ENCODE results near the gene EIF1B. TPM values are rescaled to one million over a fixed set of nuclear protein-coding genes. Genes with fewer than 3 reads are reported as not detected.

EIF1B gene
- total and polyA plus RNA-seq, 10 of the 15 experiments (the other 5 are each of a cell fraction or from before 2014, with no cell fraction given) = 15.4 to 75.6 (median 43.2) TPM

DNA sequence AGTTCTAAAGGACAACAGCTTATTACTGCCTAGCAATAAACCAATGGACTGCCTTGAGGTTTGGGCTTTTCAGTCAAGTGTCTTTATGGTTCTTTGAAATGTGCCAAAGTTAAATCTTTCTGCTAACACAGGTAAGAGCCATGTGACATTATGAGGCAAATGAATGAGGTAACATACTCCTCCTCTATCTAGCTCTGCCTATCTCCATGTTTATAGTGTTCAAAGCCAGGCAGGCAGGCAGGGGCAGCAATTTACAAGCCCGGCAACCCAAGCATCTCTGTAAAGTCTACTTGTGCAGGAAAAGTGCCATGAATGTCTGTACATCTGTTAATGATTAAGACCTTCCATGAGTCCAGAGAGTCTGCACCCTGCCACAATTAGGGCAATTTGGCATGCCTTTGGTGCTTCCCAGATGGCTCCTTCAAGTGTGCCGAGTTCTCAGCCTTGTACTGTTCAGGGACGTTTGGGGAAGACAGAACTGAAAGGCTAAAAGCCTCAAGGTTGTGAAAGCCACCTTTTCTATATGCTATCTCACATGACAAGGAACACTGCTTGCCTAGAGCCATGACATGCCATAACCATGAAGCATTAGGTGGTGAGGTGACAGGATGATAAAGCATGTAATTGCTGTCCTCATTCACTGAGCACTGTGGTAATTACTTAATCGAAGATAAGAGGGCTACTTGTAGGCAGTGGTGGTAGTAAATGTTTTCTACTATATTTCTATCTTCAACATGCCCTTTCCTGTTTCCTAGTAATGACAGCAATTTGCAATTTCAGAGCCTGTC lies 41.4 kb upstream of the EIF1B start:
- CTCF ChIA-PET = interaction anchor here (1.0 kb wide), 2 partner anchors 14 to 76 kb away, joined by 3 to 4 read pairs; no protein-coding TSS in a partner anchor
- no TSS peak for BruUV-seq (replicated peaks)
- in situ Hi-C loops (cut with MboI) = no loop called here

DNA sequence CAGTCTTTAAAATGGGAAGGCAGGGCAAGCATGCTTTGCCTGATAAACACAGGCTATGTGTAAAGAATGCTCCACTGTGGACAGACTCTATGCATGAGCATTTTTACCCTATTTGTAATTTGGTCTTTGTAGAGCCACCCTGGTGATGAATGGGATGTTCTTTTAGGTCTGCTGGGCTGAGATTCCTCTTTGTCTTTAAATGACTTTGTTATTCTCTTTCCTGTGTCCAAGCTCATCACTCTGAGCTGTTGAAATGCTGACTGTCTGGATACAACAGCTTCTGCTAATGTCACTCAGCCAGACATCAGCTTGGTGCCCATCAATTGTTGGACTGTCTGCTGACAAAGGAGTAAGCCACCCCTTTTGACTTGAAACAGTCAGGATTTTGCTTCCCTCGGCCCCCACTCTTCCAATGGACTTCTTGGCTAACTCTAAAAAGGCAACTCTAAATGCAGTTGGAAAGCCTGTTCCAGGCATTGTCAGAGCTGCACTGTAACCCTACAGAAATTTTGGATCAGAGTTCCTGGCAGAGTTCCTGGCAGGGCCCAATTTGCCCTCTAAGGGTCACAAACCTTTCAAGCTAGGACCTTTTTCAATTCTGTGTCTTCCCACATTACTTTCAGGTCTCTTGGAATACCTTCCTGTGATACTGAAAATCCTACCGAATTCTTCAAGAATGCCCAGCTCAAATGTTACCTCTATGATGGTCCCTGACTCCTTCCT lies 40.5 kb upstream of the EIF1B start:
- ChIA-PET CTCF (no interaction called here), POLR2A (no interaction called here), RAD21 (ENCODE audit: unreplicated experiment) (no interaction called here), SMC1A (ENCODE audit: uncharacterized antibody, unreplicated experiment) (no interaction called here)
- no peaks in the 10 kb centered on the region for H3K36me3 ChIP-seq (ENCODE audit: control insufficient read depth in 2 of 2, insufficient read depth in 2 of 2, low read length in 1 of 2)
- no peaks in the 10 kb centered on the region for H3K27me3 ChIP-seq (replicated peaks in 1 of 2; ENCODE audit: control insufficient read depth in 2 of 2, insufficient read depth in 2 of 2, low read length in 1 of 2)
- no TSS peak for BruUV-seq (replicated peaks)
- in situ Hi-C loops (cut with MboI) = no loop called here
- no peak overlapping the region for H2AFZ ChIP-seq (ENCODE audit: control insufficient read depth, low read depth, low read length)
- DNase-seq (ENCODE audit: low read depth, low spot score) (no peak), FAIRE-seq (no peak), ATAC-seq (no peak)
- H4K20me1 ChIP-seq (ENCODE audit: control insufficient read depth, insufficient read depth) = no peaks in the 10 kb centered on the region
- H3K4me1 ChIP-seq (ENCODE audit: control insufficient read depth, insufficient read depth, low read length) = no peaks in the 10 kb centered on the region
- no peaks in the 10 kb centered on the region for H3K79me2 ChIP-seq (ENCODE audit: control insufficient read depth, insufficient read depth, low read length)
- WGBS (ENCODE audit: insufficient coverage, insufficient replicate concordance, low lambda C conversion rate, missing lambda C conversion rate) = 35% methylated on average over 2 of the region's 2 CpGs
- no peaks in the 10 kb centered on the region for H3K9me3 ChIP-seq (replicated peaks; ENCODE audit: control insufficient read depth, insufficient read depth, low read length)
- intact Hi-C loops (cut with micrococcal nuclease; ENCODE audit: unreplicated experiment) = no loop called here
- H3K27ac ChIP-seq (ENCODE audit: control insufficient read depth, insufficient read depth) = no peak overlapping the region
- no peak overlapping the region for H3K4me3 ChIP-seq
- H3K9ac ChIP-seq (ENCODE audit: control insufficient read depth, insufficient read depth, low read length) = no peak overlapping the region
- no peak for TF ChIP-seq ETV6 (conservative IDR thresholded peaks at IDR 0.05 in 1 of 2, IDR thresholded peaks at IDR 0.05 in 1 of 2; ENCODE audit: borderline replicate concordance in 1 of 2, low read depth in 1 of 2)
- no peak for TF ChIP-seq RCOR1 (conservative IDR thresholded peaks at IDR 0.05; ENCODE audit: low read depth, low read length)
- no peak for TF ChIP-seq MXI1 (IDR thresholded peaks at IDR 0.05; ENCODE audit: low read depth, low read length)
- TF ChIP-seq, protein P1, sequence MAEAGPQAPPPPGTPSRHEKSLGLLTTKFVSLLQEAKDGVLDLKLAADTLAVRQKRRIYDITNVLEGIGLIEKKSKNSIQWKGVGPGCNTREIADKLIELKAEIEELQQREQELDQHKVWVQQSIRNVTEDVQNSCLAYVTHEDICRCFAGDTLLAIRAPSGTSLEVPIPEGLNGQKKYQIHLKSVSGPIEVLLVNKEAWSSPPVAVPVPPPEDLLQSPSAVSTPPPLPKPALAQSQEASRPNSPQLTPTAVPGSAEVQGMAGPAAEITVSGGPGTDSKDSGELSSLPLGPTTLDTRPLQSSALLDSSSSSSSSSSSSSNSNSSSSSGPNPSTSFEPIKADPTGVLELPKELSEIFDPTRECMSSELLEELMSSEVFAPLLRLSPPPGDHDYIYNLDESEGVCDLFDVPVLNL (IDR thresholded peaks at IDR 0.05; ENCODE audit: low read depth, low read length) = no peak
- no peak for TF ChIP-seq MTA2 (IDR thresholded peaks at IDR 0.05; ENCODE audit: low read depth)
- no peak overlapping the region for H3K4me2 ChIP-seq (ENCODE audit: control insufficient read depth, insufficient read depth)

More for the DNA sequence above, 41.4 kb upstream of the EIF1B start:
- ChIA-PET SMC1A (ENCODE audit: uncharacterized antibody, unreplicated experiment) (no interaction called here), POLR2A (no interaction called here), RAD21 (ENCODE audit: unreplicated experiment) (interaction anchor here (0.9 kb wide), 1 partner anchor 76 kb away, joined by 3 read pairs; no protein-coding TSS in a partner anchor)
- FAIRE-seq (no peak), ATAC-seq (no peak), DNase-seq (ENCODE audit: low read depth, low spot score) (no peak)
- Histone ChIP-seq H2AFZ (ENCODE audit: control insufficient read depth, low read depth, low read length) (no peak overlapping the region), H3K27ac (ENCODE audit: control insufficient read depth, insufficient read depth) (no peak overlapping the region), H3K4me1 (ENCODE audit: control insufficient read depth, insufficient read depth, low read length) (no peaks in the 10 kb centered on the region), H3K4me3 (no peak overlapping the region), H3K9me3 (replicated peaks; ENCODE audit: control insufficient read depth, insufficient read depth, low read length) (no peaks in the 10 kb centered on the region), H3K4me2 (ENCODE audit: control insufficient read depth, insufficient read depth) (no peak overlapping the region), H3K36me3 (ENCODE audit: control insufficient read depth in 2 of 2, insufficient read depth in 2 of 2, low read length in 1 of 2) (no peaks in the 10 kb centered on the region), H3K9ac (ENCODE audit: control insufficient read depth, insufficient read depth, low read length) (no peak overlapping the region), H3K79me2 (ENCODE audit: control insufficient read depth, insufficient read depth, low read length) (no peaks in the 10 kb centered on the region), H3K27me3 (replicated peaks in 1 of 2; ENCODE audit: control insufficient read depth in 2 of 2, insufficient read depth in 2 of 2, low read length in 1 of 2) (no peaks in the 10 kb centered on the region), H4K20me1 (ENCODE audit: control insufficient read depth, insufficient read depth) (no peaks in the 10 kb centered on the region)
- WGBS (ENCODE audit: insufficient coverage, insufficient replicate concordance, low lambda C conversion rate, missing lambda C conversion rate) = 35% methylated on average over 4 of the region's 4 CpGs
- intact Hi-C loops (cut with micrococcal nuclease; ENCODE audit: unreplicated experiment) = no loop called here
- no peak for TF ChIP-seq ASH2L (IDR thresholded peaks at IDR 0.05; ENCODE audit: borderline replicate concordance, low read depth)

Data from GM12878 (cell line).